Cortex of kidney (tissue), 1 donor: ENCODE data around the gene BAHD1.
"Not testable (repeated sequence)": the region's sequence is repeated elsewhere in the genome, so short reads cannot be mapped to it uniquely, and the experiment has no call there.

Experiments used
- DNase-seq: peaks from one replicate; lab custom pipeline; 2025; lab: John Stamatoyannopoulos, UW

The BAHD1 gene

DNA sequence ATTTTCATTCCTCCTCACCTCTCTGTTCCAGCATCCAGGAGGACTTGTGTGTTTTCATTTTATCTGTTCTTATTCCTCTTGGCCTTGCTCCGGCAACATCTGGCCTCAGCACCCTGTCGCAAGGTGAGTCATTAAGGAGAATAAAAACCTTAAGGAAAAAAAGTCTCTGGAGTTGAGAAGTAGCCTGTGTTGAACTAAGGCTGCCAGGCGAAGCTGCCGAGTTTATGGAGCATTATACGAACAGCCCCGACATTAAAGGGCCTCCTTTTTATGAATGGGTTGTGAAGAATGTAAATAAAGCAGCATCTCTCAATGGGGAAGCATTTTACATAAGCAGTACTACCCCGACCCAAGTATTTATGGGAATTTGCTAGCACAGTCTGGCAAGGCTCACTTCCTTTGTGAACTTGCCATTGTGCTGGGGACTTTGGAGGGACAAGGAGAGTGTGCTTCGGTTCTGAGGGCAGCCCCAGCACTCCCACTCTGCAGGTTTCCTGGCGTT is 4.7 kb downstream of the BAHD1 start:
- DNase-seq = no peak

- no peak for DNase-seq
Observed at GRCh38 chr15:40446144-40446543, 5.4 kb downstream of the BAHD1 start.

DNA sequence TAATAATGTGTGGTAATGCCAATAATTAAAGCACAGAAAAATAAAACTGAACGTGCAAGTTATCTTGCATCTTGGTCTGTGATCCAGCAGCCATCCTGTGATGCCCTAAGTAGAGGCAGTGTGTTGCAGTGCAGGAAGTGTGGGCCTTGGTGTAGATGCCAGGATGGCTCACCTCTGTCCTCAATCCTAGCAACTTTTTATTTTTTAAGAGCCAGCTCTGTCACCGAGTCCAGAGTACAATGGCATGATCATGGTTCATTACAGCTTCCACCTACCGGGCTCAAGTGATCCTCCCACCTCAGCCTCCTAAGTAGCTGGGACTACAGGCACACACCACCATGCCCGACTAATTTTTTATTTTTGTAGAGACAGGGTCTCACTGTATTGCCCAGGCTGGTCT is 7.6 kb downstream of the BAHD1 start:
- DNase-seq = no peak

DNA sequence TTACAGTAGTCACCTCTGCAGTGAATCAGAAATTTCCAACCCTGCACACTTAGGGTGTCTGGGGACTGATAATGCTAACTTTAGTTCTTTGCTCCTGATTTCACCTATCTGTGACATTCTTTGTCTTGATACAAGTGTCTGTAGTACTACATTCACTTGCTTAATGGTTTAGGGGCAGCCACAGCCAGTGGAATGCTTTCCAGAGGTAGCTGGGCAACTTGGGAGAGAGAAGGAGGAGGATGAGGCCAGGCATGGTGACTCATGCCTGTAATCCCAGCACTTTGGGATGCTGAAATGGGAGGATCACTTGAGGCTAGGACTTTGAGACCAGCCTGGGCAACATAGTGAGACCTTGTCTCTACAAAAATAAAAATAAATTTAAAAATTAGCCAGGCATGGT is 8.5 kb downstream of the BAHD1 start:
- DNase-seq = no peak

DNA sequence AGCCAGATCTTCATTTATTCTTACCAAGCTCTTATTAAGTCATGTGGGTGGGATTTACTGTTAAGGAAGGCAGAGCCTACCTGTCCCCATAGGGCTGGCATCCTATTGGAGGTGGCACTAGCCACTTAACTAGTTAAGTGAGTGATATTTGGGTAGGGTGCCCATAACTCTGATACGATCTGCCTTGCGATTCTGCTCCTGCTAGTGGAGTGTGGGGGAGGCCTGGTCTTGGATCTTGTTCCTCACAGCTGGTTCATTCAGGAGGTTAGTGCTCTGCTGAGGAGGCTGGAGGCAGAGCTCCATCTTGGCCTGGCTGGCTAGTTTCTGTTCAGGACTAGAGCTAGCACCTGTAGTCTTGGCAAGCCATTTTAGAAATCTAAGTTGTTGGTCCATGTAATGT is 9.3 kb downstream of the BAHD1 start:
- DNase-seq = no peak

- no peak for DNase-seq
Observed at GRCh38 chr15:40451527-40452158, 10.9 kb downstream of the BAHD1 start.

- no peak for DNase-seq
Observed at GRCh38 chr15:40452296-40453090, 11.7 kb downstream of the BAHD1 start.

GRCh38 chr15:40453941-40454340 is 13.2 kb downstream of the BAHD1 start:
- not testable (repeated sequence) for DNase-seq

DNA sequence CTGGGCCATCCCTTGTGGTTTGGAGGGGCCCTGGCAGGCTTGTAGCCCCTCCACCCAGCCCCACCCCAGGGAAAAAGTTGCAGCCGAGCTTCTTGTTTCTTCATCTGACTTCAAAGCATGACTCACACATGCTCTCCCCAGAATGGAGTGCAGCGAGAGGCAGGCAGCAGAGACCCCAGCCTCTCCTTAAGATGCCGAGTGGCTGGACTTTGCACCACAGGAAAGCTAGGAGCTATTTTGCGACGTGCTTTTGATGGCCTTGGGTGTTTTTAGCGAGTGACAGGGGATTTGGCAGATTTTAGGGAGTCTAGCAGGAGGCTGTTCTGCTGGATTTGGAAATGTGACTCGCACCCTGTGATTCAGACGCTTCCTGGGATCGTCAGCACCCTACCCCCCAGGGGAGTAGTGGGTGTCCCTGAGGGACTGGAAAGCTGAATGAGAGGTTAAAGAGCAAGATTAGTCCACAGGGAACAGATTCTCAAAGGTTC is 14.2 kb downstream of the BAHD1 start:
- no peak for DNase-seq

GRCh38 chr15:40456299-40456712 is 15.6 kb downstream of the BAHD1 start:
- no peak for DNase-seq

DNA sequence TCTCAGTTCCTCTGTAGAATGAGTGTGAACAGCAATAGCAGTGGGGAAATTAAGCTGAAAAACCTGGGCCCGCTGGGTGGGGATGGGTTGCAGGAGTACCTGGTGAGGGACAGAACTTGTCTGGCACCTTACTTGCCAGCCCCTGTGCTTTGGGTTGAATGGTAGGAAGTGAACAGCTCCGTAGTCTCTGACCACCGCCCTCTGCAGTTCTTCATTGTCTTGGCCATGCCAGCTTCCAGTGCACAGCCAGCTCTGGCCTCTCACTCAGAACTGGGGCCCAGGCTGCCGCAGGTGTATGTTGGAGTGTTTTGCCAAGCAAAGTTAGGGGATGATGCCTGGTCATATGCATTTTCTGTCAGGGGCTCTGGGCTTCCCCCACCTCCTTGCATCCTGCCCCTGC is 16.0 kb downstream of the BAHD1 start:
- no peak for DNase-seq

DNA sequence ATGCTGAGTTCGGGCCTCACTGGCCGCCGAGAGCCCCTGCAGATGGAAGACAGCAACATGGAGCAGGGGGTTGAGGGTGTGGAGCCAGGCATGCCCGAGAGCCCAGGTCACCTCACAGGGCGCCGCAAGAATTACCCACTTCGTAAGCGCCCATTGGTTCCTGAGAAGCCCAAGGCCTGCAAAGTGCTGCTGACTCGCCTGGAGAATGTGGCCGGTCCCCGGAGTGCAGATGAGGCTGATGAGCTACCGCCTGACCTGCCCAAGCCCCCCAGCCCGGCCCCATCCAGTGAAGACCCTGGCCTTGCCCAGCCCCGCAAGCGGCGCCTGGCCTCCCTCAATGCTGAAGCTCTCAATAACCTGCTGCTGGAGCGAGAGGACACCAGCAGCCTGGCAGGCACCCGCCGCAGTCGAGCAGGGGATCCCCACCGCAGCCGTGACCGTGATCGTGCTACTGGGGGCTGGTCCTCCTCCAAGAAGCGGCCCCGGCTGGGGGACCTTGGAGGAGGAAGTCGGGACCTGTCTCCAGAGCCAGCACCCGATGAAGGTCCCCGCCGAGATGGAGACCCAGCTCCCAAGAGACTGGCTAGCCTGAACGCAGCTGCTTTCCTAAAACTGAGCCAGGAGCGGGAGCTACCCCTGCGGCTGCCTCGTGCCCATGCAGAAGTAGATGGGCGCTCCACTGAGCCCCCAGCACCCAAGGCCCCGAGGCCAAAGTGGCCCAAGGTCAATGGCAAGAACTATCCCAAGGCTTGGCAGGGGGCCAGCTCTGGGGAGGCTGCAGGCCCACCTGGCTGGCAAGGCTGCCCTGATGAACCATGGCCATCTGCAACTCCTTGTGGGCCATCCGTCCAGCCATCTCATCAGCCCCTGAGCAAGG is 18.0 kb downstream of the BAHD1 start:
- DNase-seq = no peak

DNA sequence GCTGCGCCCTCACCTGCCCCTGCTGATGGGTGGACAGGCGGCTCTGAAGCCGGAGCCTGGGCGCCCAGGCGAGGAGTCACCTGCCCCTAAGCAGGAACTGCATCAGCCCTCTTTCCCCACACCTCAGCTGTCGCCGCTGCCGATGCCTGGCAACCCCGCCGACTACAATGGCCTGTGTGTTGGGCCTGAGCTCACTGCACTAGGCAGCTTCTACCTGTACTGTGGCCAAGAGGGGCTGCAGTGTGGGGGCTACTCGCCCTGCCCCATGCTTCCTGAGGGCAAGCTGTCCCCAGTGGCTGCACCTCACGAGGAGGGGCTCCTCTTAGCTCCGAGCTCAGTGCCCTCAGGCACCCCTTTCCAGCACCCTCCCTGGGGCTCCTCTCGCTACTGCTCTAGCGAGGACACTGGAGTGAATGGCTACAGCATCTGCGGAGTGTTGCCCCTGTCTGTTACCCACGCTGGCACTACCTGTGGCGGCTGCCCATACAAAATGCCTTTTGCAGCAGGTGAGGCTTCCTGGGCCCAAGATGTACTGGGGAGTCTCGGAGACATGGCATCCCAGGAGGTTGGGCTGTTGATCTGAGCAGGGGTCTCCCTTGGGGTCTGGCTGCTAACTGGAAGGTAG is 18.8 kb downstream of the BAHD1 start:
- DNase-seq = no peak

DNA sequence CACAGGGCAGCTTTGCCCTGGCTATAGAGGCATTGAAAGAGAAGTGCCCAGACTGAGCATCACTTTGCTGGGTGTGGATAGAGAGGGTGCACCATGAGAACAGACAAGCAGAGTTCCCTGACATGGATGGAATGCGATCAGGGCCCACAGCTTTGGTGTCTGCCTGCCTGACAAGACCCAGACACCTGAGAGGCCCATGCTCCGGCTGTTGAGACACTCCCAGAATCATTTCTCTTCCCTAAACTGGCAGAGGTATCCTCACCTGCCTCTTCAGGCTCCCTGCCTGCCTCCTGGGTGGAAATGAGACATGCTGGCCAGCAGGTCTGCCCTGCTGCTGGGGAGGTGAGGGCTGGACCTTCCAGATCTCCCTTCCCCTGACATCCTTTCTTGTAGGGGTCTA is 19.7 kb downstream of the BAHD1 start:
- no peak for DNase-seq

DNA sequence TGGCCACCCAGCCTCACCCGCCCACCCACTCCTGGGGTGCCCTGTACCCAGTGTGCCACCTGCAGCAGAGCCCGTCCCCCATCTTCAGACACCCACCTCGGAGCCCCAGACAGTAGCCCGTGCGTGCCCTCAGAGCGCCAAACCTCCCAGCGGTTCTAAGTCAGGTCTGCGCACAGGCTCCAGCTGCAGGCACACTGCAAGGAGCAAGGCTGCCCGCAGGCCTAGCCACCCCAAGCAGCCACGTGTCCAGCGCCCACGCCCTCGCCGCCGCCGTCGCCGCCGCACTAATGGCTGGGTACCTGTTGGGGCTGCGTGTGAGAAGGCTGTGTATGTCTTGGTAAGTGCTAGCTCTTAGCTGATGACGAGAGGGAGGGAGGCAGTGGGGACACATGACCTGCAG is 21.2 kb downstream of the BAHD1 start:
- DNase-seq = no peak

GRCh38 chr15:40463279-40463678 is 22.5 kb downstream of the BAHD1 start:
- no peak for DNase-seq

- DNase-seq = no peak
Observed at GRCh38 chr15:40463886-40464545, 23.3 kb downstream of the BAHD1 start.

DNA sequence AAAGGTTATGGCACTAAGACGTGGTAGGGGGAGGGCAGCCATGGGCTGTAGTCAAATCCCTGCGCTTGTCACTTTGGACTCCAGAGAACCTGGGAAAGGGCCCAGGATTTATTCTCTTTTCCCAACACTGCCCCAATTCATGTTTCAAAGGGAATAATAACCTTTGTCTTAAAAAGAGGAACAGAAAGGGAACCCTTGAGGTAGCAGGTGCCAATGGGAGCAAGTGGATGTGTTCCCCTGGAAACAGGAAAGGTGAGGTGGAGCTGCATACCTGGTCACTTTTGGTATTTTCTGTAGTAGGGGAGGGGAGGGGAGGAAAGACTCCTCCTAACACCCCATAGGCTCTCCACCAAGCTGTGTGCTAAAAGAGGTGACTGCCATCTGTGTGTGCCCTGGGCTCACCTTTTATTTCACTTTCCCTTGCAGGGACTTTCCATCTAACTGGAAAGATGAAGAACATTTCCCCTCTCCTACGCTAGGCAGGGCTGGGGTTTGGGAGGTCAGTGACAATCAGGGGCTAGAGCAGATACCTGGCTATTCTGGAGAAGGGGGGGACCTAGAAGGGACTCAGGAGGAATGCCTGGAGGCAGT is 23.9 kb downstream of the BAHD1 start:
- DNase-seq = no peak

- no peak for DNase-seq
Observed at GRCh38 chr15:40465939-40466338, 25.2 kb downstream of the BAHD1 start.

GRCh38 chr15:40466426-40467260 is 25.9 kb downstream of the BAHD1 start:
- no peak for DNase-seq
